AG04450 (cell line): Measurements from ENCODE around the gene RFX4. TPM values are rescaled to one million over a fixed set of nuclear protein-coding genes. Genes with fewer than 3 reads are reported as not detected.

Experiments used
- CTCF ChIA-PET: fragments of 300-600, 350-600 bp; formaldehyde crosslinking; extraction: SDS; loops from one replicate; lab custom pipeline; 2022; ENCODE audit warnings: antibody characterized with exemption, inconsistent platforms; lab: Charles Lee
- POLR2A ChIA-PET: fragments of 350-600 bp; formaldehyde crosslinking; extraction: SDS; loops from one replicate; lab custom pipeline; 2021; ENCODE audit warnings: antibody characterized with exemption, inconsistent platforms; lab: Yijun Ruan, JAX
- DNase-seq: peaks from one replicate; pipeline ENCODE4 v3.0.0-alpha.2; 2011; ENCODE audit warnings: low read depth, low spot score
- H3K27ac ChIP-seq: one replicate; pipeline ENCODE4 v1.5.1; 2012; ENCODE audit warnings: low read depth, low read length, control low read depth
- H3K27me3 ChIP-seq: one replicate; pipeline ENCODE4 v1.6.0; 2012; ENCODE audit warnings: low read length; ENCODE audit not compliant: control insufficient read depth, insufficient read depth
- H3K4me3 ChIP-seq: 2 replicates; pipeline ENCODE4 v1.5.1; 2011; ENCODE audit warnings: mild to moderate bottlenecking, low read depth, low read length, control low read depth
- H3K9me3 ChIP-seq: 2 replicates; pipeline ENCODE4 v1.5.1; 2012; ENCODE audit warnings: low read length; ENCODE audit not compliant: control insufficient read depth, insufficient read depth
- polyA plus RNA-seq: library from polyadenylated mRNA; depleted of rRNA; stranded (reverse); fragments of >200 nt; gene quantifications from 2 replicates; pipeline ENCODE4 v1.2.3, GENCODE V29; 2011
- TF ChIP-seq, protein P1 (sequence below): IDR thresholded peaks from 2 replicates; pipeline ENCODE4 v1.5.1; 2011; ENCODE audit warnings: low read depth, low read length, control low read depth, inconsistent platforms

The RFX4 gene
- polyA plus RNA-seq, 1 experiment, result not detected

DNA sequence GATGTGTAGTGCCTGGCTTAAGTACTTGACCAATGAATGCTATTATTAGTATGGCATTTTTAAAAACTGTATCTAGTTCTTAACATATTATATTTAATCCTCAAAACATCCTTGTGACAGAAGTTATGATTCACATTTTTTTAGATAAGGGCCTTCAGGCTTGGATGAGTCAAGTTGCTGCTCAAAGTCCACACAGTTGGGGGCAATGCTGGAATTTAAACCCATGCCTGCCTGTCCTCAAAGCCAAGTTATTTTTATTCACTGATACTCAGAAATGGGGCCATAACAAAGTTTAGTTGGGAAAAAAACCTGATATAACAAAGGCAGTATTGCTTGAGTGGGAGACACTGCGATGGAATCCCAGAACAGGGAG lies 50.6 kb downstream of the RFX4 start:
- no peak for DNase-seq
- peaks cover under 1% of the 10 kb centered on the region for H3K27me3 ChIP-seq
- ChIA-PET POLR2A (no interaction called here), CTCF (no interaction called here)
- H3K9me3 ChIP-seq, result no peaks in the 10 kb centered on the region
- no peak overlapping the region for H3K4me3 ChIP-seq
- no peak overlapping the region for H3K27ac ChIP-seq
- TF ChIP-seq, protein P1, sequence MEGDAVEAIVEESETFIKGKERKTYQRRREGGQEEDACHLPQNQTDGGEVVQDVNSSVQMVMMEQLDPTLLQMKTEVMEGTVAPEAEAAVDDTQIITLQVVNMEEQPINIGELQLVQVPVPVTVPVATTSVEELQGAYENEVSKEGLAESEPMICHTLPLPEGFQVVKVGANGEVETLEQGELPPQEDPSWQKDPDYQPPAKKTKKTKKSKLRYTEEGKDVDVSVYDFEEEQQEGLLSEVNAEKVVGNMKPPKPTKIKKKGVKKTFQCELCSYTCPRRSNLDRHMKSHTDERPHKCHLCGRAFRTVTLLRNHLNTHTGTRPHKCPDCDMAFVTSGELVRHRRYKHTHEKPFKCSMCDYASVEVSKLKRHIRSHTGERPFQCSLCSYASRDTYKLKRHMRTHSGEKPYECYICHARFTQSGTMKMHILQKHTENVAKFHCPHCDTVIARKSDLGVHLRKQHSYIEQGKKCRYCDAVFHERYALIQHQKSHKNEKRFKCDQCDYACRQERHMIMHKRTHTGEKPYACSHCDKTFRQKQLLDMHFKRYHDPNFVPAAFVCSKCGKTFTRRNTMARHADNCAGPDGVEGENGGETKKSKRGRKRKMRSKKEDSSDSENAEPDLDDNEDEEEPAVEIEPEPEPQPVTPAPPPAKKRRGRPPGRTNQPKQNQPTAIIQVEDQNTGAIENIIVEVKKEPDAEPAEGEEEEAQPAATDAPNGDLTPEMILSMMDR, result no peak

DNA sequence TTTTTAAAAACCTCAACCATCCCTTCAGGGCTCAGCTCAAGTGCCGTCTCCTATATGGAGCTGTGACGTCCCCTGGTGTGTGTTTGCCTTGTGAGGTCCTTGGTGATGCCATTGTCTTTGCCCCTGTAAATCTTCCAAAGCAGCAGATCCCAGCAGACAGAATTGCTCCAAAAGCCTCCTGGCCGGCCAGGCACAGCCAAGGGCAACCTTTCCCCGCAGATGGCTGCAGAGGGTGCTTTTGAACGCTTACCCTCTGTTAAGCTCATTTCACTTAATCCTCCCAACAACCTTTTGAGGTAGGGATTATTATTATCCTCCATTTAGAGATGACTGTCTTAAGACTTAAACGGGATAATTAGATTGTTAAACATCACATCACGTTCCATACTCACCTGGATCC lies 51.4 kb downstream of the RFX4 start:
- no peak for DNase-seq
- Histone ChIP-seq H3K4me3 (no peak overlapping the region), H3K9me3 (no peaks in the 10 kb centered on the region), H3K27me3 (peaks cover 2% of the 10 kb centered on the region), H3K27ac (no peak overlapping the region)
- ChIA-PET CTCF (interaction anchor here (0.5 kb wide), 1 partner anchor 279 kb away, joined by 3 read pairs; no protein-coding TSS in a partner anchor), POLR2A (no interaction called here)
- TF ChIP-seq, protein P1, result no peak

DNA sequence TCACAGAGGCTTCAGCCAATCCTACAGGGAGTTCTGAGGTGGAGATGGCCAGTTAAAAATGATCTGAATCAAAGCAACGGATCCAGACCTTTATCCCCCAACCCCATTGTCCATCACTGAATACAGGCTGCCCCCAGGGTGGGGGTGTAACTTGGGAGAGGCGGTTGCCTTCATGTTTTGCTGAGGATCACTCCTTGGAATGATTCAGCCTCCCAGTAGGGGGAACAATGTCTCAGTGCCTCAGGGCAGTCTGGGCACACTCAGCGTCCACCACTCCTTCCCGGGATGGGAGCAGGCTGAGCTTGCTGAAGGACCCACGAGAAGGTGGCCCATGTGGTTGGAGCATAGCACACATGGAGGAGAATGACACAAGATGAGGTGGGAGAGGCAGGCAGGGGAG lies 60.2 kb downstream of the RFX4 start:
- DNase-seq, result no peak
- Histone ChIP-seq H3K27ac (no peak overlapping the region), H3K27me3 (peaks cover 4% of the 10 kb centered on the region), H3K4me3 (no peak overlapping the region), H3K9me3 (no peaks in the 10 kb centered on the region)
- CTCF ChIA-PET, result interaction anchor here (0.9 kb wide), 1 partner anchor 198 kb away, joined by 4 read pairs; no protein-coding TSS in a partner anchor
- POLR2A ChIA-PET, result no interaction called here
- TF ChIP-seq, protein P1, result no peak

DNA sequence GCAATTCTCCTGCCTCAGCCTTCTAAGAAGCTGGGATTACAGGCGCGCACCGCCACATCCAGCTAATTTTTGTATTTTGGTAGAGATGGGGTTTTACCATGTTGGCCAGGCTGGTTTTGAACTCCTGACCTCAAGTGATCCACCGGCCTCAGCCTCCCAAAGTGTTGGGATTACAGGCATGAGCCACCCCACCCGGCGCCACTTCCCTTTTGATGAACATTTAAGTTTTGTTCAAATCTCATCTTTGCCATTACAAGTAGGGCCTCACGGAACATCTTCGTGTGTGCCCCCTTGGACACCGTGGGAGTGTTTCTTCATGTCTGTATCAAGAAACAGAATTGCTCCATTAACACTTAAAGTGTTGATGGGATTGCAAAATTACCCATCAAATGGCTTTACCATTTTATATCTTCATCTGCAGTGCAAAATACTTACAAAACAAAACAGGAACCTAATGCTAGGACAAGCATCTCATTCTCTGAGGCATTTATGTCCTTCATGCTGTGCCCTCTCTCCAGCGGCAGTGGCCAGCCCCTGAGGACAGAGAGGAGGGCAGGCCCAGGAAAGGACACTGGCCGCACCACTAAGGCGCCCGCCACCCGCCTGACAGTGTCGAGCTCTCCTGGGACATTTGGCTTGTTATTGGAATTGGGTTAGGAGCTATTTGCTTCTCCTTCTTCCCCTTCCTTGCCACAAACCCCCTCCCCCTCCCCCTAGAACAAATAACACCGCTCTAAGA lies 61.7 kb downstream of the RFX4 start:
- ChIA-PET POLR2A (interaction anchor here (0.7 kb wide), 1 partner anchor 23 kb away, joined by 7 read pairs; no protein-coding TSS in a partner anchor), CTCF (interaction anchor here (0.6 kb wide), 1 partner anchor 288 kb away, joined by 4 read pairs; no protein-coding TSS in a partner anchor)
- TF ChIP-seq, protein P1, result no peak
- Histone ChIP-seq H3K4me3 (no peak overlapping the region), H3K27ac (no peak overlapping the region), H3K9me3 (no peaks in the 10 kb centered on the region), H3K27me3 (peaks cover 2% of the 10 kb centered on the region)
- DNase-seq, result no peak

DNA sequence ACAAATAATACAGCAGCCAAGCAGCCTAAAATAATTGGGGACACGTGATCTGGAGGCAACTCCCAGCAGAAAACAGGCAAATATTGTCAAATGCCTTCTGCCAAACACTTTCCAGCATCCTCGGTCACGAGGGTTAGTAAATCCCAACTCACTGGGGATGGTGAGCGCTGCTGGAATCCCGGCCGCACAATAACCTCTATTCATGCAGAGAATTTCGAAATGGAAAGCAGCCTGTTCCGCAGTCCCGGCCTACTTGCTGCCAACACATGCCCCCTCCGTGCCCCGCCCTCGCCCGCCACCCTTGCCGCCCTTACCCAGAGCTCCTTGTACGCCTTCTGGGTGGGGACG lies 62.2 kb downstream of the RFX4 start:
- Histone ChIP-seq H3K27ac (no peak overlapping the region), H3K27me3 (peaks cover 2% of the 10 kb centered on the region), H3K9me3 (no peaks in the 10 kb centered on the region), H3K4me3 (no peak overlapping the region)
- ChIA-PET CTCF (interaction anchor here (0.7 kb wide), 1 partner anchor 275 kb away, joined by 3 read pairs; no protein-coding TSS in a partner anchor), POLR2A (no interaction called here)
- TF ChIP-seq, protein P1, result no peak
- DNase-seq, result no peak
